Measurements from ENCODE around the gene OR10J1.

DNA sequence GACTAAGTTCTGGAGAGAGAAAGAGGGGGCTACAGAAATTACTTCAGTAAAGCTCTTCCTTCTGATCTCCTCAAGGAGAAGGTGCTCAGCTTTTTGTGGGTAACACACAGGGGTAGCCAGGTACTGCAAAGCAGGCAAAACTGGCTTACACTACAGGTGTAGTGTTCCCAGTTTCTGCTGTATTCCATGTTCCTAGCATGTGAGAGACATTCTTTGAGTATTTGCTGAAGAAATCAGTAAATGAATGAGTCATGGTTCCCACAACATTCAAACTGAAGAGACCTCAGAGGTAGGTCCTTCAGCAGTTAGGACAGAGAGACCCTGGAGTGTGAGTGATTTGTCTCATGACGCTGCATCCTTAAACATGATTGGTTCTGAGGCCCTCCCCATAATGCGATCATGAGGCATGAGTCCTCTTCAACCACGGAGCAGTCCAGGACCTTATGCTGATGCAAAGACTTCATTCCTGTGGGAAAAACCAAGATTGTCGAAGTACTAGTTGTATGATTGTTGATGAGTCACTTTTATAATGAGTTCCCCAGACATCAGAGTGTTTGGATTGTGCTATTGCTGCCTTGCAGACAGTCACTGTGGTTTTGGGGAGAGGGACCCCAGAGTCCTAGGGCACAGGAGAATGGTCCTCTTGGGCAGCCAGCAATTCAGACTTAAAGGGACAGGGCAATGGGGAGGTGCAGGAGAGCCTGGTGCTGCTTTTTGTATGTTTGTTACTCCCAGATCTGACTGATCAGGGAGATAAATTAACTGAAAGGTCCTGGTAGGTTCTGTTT lies 10.3 kb upstream of the OR10J1 start:
- TF ChIP-seq, protein P1, sequence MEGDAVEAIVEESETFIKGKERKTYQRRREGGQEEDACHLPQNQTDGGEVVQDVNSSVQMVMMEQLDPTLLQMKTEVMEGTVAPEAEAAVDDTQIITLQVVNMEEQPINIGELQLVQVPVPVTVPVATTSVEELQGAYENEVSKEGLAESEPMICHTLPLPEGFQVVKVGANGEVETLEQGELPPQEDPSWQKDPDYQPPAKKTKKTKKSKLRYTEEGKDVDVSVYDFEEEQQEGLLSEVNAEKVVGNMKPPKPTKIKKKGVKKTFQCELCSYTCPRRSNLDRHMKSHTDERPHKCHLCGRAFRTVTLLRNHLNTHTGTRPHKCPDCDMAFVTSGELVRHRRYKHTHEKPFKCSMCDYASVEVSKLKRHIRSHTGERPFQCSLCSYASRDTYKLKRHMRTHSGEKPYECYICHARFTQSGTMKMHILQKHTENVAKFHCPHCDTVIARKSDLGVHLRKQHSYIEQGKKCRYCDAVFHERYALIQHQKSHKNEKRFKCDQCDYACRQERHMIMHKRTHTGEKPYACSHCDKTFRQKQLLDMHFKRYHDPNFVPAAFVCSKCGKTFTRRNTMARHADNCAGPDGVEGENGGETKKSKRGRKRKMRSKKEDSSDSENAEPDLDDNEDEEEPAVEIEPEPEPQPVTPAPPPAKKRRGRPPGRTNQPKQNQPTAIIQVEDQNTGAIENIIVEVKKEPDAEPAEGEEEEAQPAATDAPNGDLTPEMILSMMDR (IDR thresholded peaks at IDR 0.05) = no peak
- TF ChIP-seq POLR2A (IDR thresholded peaks at IDR 0.05) (no peak), EP300 (IDR thresholded peaks at IDR 0.05) (no peak)
